ENCODE results near the gene LGR6.

LGR6 gene

DNA sequence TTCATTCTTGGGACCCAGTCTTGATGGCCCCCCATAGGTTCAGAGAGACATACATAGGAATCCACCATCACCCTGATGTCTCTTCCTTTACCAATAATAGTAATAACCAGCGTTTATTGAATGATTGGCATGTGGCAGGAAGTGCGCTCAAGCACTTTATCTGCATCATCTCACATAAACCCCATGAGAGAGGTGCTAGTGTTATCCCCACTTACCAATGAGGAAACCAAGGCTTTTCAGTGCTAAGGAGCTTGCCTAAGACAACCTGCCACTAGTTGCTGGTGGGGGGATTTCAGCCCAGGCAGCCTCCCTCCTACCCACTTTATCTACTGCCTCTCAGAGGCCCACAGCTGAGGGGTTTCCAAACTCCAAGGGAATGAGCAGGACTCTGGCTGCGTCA lies 7.7 kb downstream of the LGR6 start:
- no peak overlapping the region for H3K4me3 ChIP-seq (ENCODE audit: low read depth, low read length)
- TF ChIP-seq, protein P1, sequence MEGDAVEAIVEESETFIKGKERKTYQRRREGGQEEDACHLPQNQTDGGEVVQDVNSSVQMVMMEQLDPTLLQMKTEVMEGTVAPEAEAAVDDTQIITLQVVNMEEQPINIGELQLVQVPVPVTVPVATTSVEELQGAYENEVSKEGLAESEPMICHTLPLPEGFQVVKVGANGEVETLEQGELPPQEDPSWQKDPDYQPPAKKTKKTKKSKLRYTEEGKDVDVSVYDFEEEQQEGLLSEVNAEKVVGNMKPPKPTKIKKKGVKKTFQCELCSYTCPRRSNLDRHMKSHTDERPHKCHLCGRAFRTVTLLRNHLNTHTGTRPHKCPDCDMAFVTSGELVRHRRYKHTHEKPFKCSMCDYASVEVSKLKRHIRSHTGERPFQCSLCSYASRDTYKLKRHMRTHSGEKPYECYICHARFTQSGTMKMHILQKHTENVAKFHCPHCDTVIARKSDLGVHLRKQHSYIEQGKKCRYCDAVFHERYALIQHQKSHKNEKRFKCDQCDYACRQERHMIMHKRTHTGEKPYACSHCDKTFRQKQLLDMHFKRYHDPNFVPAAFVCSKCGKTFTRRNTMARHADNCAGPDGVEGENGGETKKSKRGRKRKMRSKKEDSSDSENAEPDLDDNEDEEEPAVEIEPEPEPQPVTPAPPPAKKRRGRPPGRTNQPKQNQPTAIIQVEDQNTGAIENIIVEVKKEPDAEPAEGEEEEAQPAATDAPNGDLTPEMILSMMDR (conservative IDR thresholded peaks at IDR 0.05; ENCODE audit: low read depth, low read length) = no peak
- no peak for DNase-seq (ENCODE audit: low read depth)

DNA sequence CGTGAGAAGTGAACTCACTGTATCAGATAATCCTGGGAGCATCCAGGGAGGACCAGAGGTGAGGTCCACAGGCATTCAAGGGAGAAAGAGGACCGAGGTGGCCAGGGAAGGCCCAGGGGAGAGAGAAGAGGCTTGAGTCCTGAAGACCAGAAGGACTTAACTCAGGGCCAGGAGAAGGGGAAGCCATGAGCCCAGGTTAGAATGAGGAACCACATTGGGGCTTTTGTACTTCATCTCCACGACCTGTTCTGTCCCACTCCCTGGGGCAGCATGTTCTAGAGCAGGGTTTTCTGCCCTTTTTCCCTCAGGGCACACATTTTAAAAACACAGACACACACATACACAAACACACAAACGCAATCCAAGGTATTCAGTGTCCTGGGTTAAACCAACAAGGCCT lies 8.4 kb downstream of the LGR6 start:
- DNase-seq (ENCODE audit: low read depth) = no peak
- H3K4me3 ChIP-seq (ENCODE audit: low read depth, low read length) = no peak overlapping the region
- TF ChIP-seq, protein P1 (conservative IDR thresholded peaks at IDR 0.05; ENCODE audit: low read depth, low read length) = no peak

DNA sequence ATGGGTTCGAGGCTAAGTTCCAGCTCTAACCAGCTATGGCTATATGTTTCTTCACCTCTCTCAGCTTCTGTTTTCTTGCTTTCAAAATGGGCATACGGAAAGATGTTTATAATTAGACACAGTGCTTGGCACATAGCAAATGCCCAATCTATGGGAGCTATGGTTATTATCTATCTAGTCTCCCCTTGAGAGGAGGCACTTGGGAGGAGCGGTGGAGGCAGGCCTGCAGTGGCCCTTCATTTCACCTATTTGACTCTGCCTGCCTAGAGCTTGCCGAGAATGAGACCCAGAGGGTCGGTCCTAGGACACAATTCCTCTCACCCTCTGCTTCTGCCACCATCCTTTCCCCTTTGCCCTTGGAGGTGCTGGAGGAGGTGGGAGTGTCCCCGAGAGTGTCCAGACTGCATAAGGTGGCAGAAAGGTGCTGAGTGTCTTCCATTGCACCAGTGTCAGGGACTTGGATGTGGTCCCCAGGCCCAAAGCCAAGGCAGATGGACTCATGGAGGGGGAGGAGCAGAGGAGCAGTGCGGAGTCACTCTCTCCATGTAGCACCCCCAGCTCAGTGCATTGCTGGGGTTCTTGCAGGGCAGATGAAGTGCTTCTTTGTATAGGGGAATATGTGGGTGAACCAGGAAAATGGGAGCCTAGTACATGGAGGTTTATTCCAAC lies 9.0 kb downstream of the LGR6 start:
- no peak for DNase-seq (ENCODE audit: low read depth)
- TF ChIP-seq, protein P1 (conservative IDR thresholded peaks at IDR 0.05; ENCODE audit: low read depth, low read length) = no peak

GRCh38 chr1:202203238-202204039 lies 9.8 kb downstream of the LGR6 start:
- DNase-seq (ENCODE audit: low read depth) = no peak
- H3K4me3 ChIP-seq (ENCODE audit: low read depth, low read length) = no peak overlapping the region
- TF ChIP-seq, protein P1 (conservative IDR thresholded peaks at IDR 0.05; ENCODE audit: low read depth, low read length) = no peak

More for the DNA sequence above, 9.0 kb downstream of the LGR6 start:
- H3K4me3 ChIP-seq (ENCODE audit: low read depth, low read length) = no peak overlapping the region

DNA sequence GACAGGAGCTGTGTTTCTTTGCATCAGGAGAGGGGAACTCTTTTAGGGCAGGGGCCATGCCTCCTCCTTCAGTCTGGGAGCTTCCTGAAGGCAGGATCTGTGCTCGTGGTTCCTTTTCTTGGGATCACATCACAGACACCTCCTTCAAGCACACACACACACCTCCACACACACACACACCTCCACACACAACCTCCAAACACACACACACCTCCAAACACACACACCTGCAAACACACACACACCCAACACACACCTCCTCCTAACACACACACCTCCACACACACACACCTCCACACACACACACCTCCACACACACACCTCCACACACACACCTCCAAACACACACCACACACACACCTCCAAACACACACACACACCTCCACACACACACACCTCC lies 10.5 kb downstream of the LGR6 start:
- TF ChIP-seq, protein P1 (conservative IDR thresholded peaks at IDR 0.05; ENCODE audit: low read depth, low read length) = no peak
- DNase-seq (ENCODE audit: low read depth) = no peak
- no peak overlapping the region for H3K4me3 ChIP-seq (ENCODE audit: low read depth, low read length)

GRCh38 chr1:202205523-202206190 lies 12.1 kb downstream of the LGR6 start:
- no peak overlapping the region for H3K4me3 ChIP-seq (ENCODE audit: low read depth, low read length)
- TF ChIP-seq, protein P1 (conservative IDR thresholded peaks at IDR 0.05; ENCODE audit: low read depth, low read length) = peak; percentile 61
- peak; percentile 35 for DNase-seq (ENCODE audit: low read depth)

Measured in choroid plexus epithelial cell (primary cell).